ENCODE measurements around the gene C9orf85. TPM values are rescaled to one million over a fixed set of nuclear protein-coding genes. Genes with fewer than 3 reads are reported as not detected.

C9orf85 gene
- total and polyA plus RNA-seq, 2 donors (not counting 3 experiments of a cell fraction or from before 2014, with no cell fraction given), result 8.3 to 11.3 TPM

GRCh38 chr9:71876829-71877228 lies 34.6 kb upstream of the C9orf85 start:
- H3K27me3 ChIP-seq (ENCODE audit: control insufficient read depth in 2 of 2, insufficient read depth in 2 of 2, low read length in 2 of 2), result no peaks in the 10 kb centered on the region
- H3K4me3 ChIP-seq (replicated peaks in 1 of 3; ENCODE audit: insufficient read depth in 1 of 3, low read depth in 1 of 3, low read length in 3 of 3), result no peak overlapping the region
- H4K20me1 ChIP-seq (replicated peaks; ENCODE audit: control insufficient read depth, extremely low read depth, insufficient read depth, low read length), result peaks cover 8% of the 10 kb centered on the region
- H3K79me2 ChIP-seq (ENCODE audit: control insufficient read depth, insufficient read depth, low read length), result peaks cover 42% of the 10 kb centered on the region
- H3K4me1 ChIP-seq (ENCODE audit: control insufficient read depth, extremely low read depth, insufficient read depth, low read length), result no peaks in the 10 kb centered on the region
- no peak overlapping the region for H3K9ac ChIP-seq (replicated peaks; ENCODE audit: extremely low read depth, insufficient read depth, low read length)
- intact Hi-C loops (cut with micrococcal nuclease) (no loop called here), dilution Hi-C loops (cut with MboI; ENCODE audit: extremely low pct_ligation_motif_present, low sequenced_read_pairs) (no loop called here)
- no peak overlapping the region for H3K27ac ChIP-seq (ENCODE audit: insufficient read depth, low read depth, low read length)
- no peak overlapping the region for H2AFZ ChIP-seq (ENCODE audit: low read depth, low read length)
- POLR2A ChIA-PET, result no interaction called here
- CTCF ChIA-PET, result no interaction called here
- DNase-seq (ENCODE audit: low read depth, low spot score), result no peak
- no peaks in the 10 kb centered on the region for H3K36me3 ChIP-seq (ENCODE audit: control insufficient read depth in 2 of 2, extremely low read depth in 1 of 2, insufficient read depth in 2 of 2, low read length in 2 of 2)
- H3K9me3 ChIP-seq (replicated peaks; ENCODE audit: control insufficient read depth, insufficient read depth, low read length), result no peaks in the 10 kb centered on the region
- TF ChIP-seq CTCF (IDR thresholded peaks at IDR 0.05; ENCODE audit: extremely low read depth in 1 of 2, insufficient read depth in 1 of 2, low read depth in 1 of 2, low read length in 2 of 2) (no peak), EZH2 (IDR thresholded peaks at IDR 0.05; ENCODE audit: borderline replicate concordance, low read depth, low read length, severe bottlenecking) (no peak), JUN (IDR thresholded peaks at IDR 0.05; ENCODE audit: borderline replicate concordance, insufficient read depth, insufficient read length, low read depth) (no peak), GATA2 (IDR thresholded peaks at IDR 0.05; ENCODE audit: insufficient read depth, insufficient read length, low read depth, low read length) (no peak), POLR2A (IDR thresholded peaks at IDR 0.05; ENCODE audit: low read depth, low read length) (no peak), POLR2AphosphoS5 (IDR thresholded peaks at IDR 0.05; ENCODE audit: insufficient read depth, low read depth, low read length) (no peak), MAX (IDR thresholded peaks at IDR 0.05; ENCODE audit: insufficient read depth, insufficient read length) (no peak), FOS (IDR thresholded peaks at IDR 0.05; ENCODE audit: borderline replicate concordance, insufficient read depth, low read length) (no peak), MYC (IDR thresholded peaks at IDR 0.05; ENCODE audit: low read depth, low read length) (no peak)
- no peak for FAIRE-seq
- H3K4me2 ChIP-seq (ENCODE audit: insufficient read depth, low read length), result no peak overlapping the region
- BruUV-seq (replicated peaks), result no TSS peak
- no peaks in the 10 kb centered on the region for H3K9me1 ChIP-seq (replicated peaks; ENCODE audit: control insufficient read depth, extremely low read depth, insufficient read depth, low read length)
